T-helper 2 cell treated with Interferon-gamma antibody and Interleukin-4, amounts not matched to agents 100 ng/mL and 5 ng/mL, for 36 hours (primary cell): ENCODE data around the gene AP5Z1. TPM values are rescaled to one million over a fixed set of nuclear protein-coding genes. Genes with fewer than 3 reads are reported as not detected.

Source experiments
- intact Hi-C: fragments of 100-400 bp; cut with micrococcal nuclease; formaldehyde crosslinking; loops from one replicate; pipeline ENCODE4 v1.15.1; 2023
- total RNA-seq: library from RNA; stranded (reverse); gene quantifications from 2 replicates; pipeline ENCODE4 v1.2.3, GENCODE V29; 2022

AP5Z1 gene, protein sequence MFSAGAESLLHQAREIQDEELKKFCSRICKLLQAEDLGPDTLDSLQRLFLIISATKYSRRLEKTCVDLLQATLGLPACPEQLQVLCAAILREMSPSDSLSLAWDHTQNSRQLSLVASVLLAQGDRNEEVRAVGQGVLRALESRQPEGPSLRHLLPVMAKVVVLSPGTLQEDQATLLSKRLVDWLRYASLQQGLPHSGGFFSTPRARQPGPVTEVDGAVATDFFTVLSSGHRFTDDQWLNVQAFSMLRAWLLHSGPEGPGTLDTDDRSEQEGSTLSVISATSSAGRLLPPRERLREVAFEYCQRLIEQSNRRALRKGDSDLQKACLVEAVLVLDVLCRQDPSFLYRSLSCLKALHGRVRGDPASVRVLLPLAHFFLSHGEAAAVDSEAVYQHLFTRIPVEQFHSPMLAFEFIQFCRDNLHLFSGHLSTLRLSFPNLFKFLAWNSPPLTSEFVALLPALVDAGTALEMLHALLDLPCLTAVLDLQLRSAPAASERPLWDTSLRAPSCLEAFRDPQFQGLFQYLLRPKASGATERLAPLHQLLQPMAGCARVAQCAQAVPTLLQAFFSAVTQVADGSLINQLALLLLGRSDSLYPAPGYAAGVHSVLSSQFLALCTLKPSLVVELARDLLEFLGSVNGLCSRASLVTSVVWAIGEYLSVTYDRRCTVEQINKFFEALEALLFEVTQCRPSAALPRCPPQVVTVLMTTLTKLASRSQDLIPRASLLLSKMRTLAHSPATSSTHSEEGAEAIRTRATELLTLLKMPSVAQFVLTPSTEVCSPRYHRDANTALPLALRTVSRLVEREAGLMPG
- 60.4 and 66.3 TPM in 2 replicates for total RNA-seq

DNA sequence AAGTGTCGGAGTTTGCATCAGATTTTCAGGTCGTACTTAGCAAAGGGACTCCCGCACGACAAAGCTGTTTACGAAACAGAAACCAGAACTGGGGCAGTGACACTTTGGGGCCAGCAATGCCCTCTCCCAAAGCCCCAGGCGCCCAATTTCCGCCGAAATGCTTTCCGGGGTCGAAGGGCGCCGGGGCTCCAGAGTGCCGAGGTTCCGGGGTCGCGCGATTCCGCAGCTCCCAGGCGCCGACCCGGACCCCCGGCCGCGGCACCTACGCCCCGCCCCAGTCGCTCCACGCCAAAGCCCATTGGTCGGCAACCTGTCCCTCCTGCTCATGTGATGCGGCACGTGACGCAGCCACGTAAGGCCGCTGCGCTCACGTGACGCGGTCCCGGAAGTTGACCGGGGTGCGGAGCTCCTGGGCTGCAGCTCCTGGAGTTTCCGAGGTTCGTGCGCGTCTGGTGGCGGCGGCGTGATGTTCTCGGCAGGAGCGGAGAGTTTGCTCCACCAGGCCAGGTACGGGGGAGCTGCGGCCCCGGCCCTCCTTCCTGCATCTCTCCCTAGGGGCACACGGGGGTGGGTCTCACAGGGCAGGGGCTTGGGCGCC is at the start of gene AP5Z1:
AP5Z1 (plus strand) TSS at position 374 of the 598 bp plus-strand sequence; CDS start at position 467, 93 bp downstream.
- intact Hi-C loops = loop anchor here (1.0 kb wide), 4 partner anchors 17 to 134 kb away; no protein-coding TSS in a partner anchor

GRCh38 chr7:4725850-4726450 is 49.5 kb upstream of the AP5Z1 start:
- intact Hi-C loops = loop anchor here (1.0 kb wide), 1 partner anchor 18 kb away; no protein-coding TSS in a partner anchor

DNA sequence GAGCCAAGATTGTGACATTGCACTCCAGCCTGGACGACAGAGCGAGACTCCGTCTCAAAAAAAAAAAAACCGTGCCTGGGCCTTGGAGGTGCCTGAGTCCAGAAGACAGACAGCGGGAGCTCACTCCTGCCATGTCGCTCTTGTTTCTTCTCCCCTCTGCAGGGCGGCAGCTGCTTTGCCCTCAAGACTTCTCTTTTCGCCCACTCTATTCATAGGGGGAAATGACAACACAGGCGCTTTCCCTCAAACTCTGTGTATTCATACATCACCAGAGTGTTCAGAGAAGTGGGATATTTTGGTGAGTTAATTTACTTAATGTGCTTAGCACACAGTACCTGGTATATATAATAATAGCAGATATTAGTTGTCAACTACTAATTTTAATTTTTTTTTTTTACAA is 48.9 kb upstream of the AP5Z1 start:
- intact Hi-C loops = no loop called here

GRCh38 chr7:4727914-4728705 is 47.3 kb upstream of the AP5Z1 start:
- intact Hi-C loops = no loop called here

DNA sequence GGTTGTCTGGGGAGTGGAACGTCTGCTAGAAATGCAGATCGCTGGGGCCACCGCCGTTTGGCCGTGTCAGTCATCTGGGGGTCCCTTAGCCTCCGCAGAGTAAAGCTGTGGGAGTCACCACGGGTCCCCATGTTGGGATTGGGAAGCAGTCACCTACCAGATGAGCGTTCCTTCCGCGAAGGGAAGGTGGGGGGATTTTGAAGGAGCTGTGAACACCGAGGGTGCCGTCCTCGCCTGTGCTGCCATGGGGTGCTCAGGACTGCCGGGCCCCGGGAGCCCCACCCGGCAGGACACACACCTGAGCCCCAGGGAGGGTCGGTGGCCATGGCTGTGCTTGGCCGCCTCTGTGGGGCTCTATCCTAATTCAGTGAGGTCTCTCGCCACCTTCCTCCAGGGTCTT is 46.2 kb upstream of the AP5Z1 start:
- intact Hi-C loops = no loop called here

- intact Hi-C loops = no loop called here
These were observed 45.1 kb upstream of the AP5Z1 start for GRCh38 chr7:4730276-4730675.

DNA sequence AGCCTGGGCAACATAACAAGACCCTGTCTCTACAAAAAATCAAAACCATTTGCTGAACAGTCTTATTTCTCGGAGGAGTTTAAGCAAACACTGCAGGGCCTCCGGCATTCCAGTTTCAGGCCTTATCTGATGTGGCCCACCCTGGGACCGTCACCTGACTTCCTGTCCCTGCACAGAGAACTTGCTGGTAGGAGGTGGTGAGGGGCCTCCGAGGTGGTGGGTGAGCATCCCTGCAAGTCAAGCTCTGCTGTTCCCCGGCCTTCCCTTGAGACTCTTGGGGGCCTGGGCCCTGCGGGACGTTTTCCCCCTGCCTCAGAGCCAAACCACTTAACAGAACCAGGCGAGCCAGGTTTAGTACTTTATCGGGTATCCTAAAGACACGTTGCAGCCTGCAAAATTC is 44.5 kb upstream of the AP5Z1 start:
- intact Hi-C loops = no loop called here

GRCh38 chr7:4731803-4732202 is 43.6 kb upstream of the AP5Z1 start:
- intact Hi-C loops = no loop called here

DNA sequence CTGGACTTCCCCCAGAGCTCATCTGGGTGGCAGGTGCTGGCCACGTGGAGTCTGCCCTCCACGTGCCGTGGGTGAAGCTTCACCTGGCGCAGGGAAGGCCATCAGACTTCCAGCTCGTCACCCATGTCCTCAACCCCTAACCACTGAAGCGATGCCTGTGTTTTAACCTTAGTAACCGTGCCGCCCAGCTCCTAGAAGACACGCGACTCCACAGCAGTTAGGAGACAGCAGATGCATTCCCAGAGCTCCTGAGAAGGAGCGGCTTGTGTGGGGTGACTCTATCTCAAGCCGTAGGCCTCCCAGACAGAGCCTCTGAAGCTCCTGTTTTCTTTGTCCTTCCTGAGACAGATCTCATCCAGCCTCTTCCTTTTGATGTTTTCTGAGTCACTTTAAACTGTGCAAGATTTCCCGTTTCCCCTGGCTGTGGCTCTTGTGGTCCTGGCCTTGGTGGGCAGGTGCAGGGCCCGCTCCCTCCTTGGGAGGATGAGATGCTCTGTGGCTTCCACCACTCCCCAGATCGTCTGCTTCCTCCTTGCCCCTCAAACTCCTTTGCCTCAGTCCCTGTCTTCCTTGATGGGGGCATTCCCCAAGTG is 41.4 kb upstream of the AP5Z1 start:
- intact Hi-C loops = loop anchor here (2.0 kb wide), 1 partner anchor 41 kb away; no protein-coding TSS in a partner anchor

DNA sequence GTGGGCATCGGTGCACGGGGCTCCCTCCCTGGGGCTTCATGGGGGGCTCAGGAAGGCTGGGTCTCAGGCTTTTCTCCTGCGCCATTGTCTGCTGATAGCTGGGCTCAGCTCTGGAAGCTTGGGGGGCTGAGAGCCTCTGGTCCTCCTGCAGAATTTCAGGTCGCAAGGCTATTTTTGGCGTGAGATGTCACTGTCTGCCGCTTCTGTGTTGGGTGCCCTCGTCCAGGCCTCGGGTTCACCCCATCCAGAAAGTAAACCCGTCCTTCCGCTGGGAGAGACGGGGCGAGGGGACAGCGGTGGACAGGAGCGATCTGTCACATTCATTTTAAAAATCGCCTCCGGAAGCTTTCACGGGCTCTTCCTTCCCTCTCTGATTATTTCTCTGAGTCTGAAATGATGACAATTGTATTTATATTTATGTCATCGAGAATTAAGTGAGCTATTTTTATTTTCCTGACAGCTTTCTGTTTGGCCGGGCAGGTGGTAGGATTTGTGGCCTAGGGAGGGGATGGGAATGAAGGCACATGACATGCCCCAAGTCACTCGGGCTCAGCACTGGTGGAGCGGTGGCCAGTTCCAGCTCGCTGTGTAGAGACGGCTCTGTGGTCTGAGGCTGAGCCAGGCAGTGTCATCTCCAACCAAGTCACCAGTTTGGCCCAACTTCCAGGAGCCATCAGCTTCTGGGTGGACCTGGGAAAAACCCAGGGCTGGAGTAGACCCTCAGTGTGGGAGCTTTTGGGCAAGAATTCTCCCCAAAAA is 40.7 kb upstream of the AP5Z1 start:
- intact Hi-C loops = loop anchor here (2.0 kb wide), 1 partner anchor 42 kb away; no protein-coding TSS in a partner anchor

DNA sequence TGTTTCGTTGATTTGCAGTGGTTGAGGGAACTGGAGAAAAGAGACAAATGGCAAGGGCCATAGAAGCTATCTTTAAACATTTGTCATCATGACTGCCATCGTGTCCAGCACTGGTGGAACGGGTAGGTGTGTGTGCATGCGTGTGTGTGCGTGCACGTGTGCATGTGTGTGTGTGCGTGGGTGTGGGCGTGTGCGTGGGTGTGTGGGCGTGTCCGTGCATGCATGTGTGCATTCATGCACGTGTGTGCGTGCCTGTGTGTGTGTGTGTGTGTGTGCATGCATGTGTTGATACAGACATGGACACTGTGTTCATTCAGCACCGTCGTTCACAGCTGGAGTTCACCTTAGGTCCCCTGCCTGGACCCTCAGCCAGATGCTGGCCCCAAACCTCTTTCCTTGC is 38.1 kb upstream of the AP5Z1 start:
- intact Hi-C loops = no loop called here

- intact Hi-C loops = loop anchor here (1.0 kb wide), 1 partner anchor 7 kb away; no protein-coding TSS in a partner anchor
These were observed 36.5 kb upstream of the AP5Z1 start for GRCh38 chr7:4738711-4739527.

- intact Hi-C loops = no loop called here
These were observed 35.9 kb upstream of the AP5Z1 start for GRCh38 chr7:4739528-4739992.

- intact Hi-C loops = no loop called here
These were observed 34.6 kb upstream of the AP5Z1 start for GRCh38 chr7:4740796-4741195.

GRCh38 chr7:4742051-4742573 is 33.3 kb upstream of the AP5Z1 start:
- intact Hi-C loops = no loop called here

DNA sequence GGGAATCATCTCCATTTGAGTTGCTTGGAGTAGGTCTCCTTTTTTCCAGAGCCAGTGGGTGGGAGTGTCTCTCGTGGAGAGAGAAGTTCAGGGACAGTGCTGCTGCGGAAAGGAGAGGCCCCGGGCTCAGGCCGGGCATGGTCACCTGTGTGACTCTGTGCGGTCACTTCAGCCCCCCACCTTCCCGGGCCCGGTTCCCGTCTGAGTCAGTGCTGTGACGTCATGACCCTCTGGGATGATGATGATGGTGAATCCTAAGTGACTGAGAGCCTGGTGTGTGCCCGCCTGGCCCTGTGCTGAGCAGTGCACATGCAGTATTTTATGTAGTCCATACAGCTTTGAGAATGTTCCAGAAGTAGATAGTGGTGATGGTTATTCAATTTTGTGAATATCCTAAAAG is 32.6 kb upstream of the AP5Z1 start:
- intact Hi-C loops = no loop called here

- intact Hi-C loops = loop anchor here (1.0 kb wide), 4 partner anchors 19 to 103 kb away; partner anchors contain the start of gene AP5Z1
These were observed 30.8 kb upstream of the AP5Z1 start for GRCh38 chr7:4744391-4745264.
